ENCODE data around the gene MAPKAPK2.

The MAPKAPK2 gene

DNA sequence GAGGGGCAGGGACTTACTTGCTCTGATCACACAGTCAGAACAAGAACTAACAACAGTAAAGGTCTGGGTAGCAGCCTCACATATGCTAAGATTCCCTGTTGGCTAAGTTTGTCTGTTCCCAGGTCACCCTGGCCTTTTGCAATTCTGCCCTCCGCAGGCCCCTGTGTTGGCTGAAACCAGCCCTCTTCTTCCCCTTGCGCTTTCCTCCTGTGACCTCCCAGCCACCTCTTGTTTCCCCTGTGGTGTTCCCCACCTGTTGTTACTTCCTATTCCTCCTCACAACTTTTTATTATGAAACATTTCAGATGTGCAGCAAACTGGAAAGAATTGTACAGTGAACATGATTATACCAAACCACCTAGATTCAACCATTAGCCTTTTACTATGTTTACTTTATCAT lies 23.4 kb downstream of the MAPKAPK2 start:
- no peak for FAIRE-seq
- TF ChIP-seq, protein P1, sequence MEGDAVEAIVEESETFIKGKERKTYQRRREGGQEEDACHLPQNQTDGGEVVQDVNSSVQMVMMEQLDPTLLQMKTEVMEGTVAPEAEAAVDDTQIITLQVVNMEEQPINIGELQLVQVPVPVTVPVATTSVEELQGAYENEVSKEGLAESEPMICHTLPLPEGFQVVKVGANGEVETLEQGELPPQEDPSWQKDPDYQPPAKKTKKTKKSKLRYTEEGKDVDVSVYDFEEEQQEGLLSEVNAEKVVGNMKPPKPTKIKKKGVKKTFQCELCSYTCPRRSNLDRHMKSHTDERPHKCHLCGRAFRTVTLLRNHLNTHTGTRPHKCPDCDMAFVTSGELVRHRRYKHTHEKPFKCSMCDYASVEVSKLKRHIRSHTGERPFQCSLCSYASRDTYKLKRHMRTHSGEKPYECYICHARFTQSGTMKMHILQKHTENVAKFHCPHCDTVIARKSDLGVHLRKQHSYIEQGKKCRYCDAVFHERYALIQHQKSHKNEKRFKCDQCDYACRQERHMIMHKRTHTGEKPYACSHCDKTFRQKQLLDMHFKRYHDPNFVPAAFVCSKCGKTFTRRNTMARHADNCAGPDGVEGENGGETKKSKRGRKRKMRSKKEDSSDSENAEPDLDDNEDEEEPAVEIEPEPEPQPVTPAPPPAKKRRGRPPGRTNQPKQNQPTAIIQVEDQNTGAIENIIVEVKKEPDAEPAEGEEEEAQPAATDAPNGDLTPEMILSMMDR (IDR thresholded peaks at IDR 0.05; ENCODE audit: insufficient read depth, missing control alignments), result no peak

DNA sequence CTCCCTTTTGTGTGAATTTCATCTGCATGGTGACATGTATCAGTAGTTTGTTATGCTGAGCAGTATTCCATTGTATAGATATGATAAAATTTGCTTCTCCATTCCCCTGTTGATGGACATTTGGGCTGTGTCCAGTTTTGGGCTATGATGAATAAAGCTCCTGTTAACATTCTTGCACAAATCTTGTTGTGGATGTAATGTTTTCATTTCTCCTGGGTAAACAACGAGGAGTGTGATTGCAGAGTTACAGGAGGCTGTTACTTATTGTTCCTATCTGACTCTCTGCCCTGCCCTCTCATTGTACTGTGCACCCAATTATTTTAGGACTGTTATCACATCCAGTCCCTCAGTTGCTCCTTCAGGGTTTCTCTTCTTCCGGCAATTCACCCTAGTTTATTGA lies 24.2 kb downstream of the MAPKAPK2 start:
- TF ChIP-seq, protein P1 (IDR thresholded peaks at IDR 0.05; ENCODE audit: insufficient read depth, missing control alignments), result no peak
- no peak for FAIRE-seq
- DNase-seq (ENCODE audit: insufficient read length, low spot score), result no peak

More for the DNA sequence above, 23.4 kb downstream of the MAPKAPK2 start:
- no peak for DNase-seq (ENCODE audit: insufficient read length, low spot score)

DNA sequence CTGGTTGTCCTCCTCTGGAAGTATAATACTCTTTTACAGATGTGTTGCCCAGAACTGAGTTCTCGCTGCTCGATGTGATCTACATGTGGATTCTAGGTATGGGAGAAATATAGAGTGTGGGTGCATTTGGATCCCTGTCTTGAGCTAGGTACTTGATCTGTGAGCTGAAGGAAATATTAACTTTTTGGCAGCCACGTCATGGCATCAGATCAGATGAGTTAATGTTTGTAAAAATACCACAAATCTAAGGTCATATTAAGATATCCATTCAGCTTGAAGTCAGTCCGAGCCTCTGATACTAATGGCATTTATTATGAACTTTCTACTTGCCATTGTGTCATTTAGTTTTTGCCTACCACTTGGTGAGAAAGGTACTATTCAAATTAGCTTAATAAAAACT lies 24.6 kb downstream of the MAPKAPK2 start:
- no peak for FAIRE-seq
- TF ChIP-seq, protein P1 (IDR thresholded peaks at IDR 0.05; ENCODE audit: insufficient read depth, missing control alignments), result no peak

DNA sequence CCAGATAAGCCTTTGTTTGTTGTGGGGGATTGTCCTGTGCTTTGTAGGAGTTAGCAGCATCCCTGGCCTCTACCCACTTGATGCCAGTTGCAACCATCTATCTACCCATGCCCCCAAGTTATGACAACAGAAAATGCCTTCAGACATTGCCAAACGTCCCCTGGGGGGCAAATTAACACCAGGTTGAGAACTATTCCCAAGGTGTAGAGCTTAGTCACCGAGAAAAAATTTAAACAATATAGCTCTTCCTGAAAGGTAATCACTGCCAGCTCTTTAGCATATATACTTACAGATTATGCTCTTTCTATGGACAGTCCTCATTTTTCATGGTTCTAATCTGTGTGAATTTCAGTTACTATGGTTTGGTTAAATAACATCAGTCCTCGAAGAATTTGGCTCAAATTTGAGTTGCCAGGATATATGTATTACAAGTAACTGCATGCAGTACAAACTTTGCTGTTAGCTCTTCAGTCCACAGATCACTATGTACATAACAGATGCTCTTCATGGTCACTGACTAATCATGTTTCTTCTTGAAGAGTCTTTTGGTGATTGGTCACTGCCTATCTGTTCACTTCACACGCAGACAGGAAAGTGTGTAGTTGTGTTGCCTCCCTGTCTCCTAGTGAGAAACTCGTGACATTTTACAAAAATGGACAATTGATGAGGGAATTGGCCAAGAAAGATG lies 25.2 kb downstream of the MAPKAPK2 start:
- TF ChIP-seq, protein P1 (IDR thresholded peaks at IDR 0.05; ENCODE audit: insufficient read depth, missing control alignments), result no peak
- DNase-seq (ENCODE audit: insufficient read length, low spot score) (no peak), FAIRE-seq (no peak)

More for the DNA sequence above, 24.6 kb downstream of the MAPKAPK2 start:
- DNase-seq (ENCODE audit: insufficient read length, low spot score), result no peak

DNA sequence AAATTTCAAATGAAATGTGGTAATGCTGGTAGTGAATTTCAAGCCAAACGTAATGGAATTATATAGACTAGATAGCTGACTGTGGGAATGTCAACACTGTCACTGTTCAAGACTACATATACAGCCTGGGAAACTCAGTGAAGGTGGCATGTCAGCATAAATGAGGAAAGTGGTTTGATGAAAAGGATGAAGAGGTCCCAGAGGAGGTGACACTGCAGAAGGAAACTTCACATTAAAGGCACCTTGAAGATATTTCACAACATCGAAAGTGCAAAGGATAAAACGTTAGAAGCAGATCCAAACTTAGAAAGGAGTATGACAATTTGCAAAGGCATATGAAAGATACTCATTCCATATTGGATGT lies 25.7 kb downstream of the MAPKAPK2 start:
- no peak for FAIRE-seq
- DNase-seq (ENCODE audit: insufficient read length, low spot score), result no peak
- TF ChIP-seq, protein P1 (IDR thresholded peaks at IDR 0.05; ENCODE audit: insufficient read depth, missing control alignments), result no peak

DNA sequence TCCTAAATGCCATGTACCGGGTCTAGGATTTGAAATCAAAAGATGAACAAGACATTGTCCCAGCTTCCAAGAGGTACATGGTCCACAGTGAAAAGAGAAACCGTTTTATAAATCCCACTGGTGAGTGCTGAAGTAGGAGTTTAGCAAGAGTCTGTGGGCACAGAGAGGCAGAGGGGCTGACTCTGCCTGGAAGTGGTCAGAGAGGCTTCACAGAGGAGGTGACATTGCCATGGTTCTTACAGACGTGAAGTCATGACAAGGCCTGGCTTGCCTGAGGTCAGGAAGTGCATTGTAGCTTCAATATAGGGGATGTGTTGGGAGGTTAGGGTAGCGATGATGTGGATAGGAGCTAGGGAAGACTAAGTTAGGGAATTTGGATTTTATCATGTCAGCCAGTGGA lies 28.4 kb downstream of the MAPKAPK2 start:
- FAIRE-seq, result no peak
- DNase-seq (ENCODE audit: insufficient read length, low spot score), result no peak
- TF ChIP-seq, protein P1 (IDR thresholded peaks at IDR 0.05; ENCODE audit: insufficient read depth, missing control alignments), result no peak

DNA sequence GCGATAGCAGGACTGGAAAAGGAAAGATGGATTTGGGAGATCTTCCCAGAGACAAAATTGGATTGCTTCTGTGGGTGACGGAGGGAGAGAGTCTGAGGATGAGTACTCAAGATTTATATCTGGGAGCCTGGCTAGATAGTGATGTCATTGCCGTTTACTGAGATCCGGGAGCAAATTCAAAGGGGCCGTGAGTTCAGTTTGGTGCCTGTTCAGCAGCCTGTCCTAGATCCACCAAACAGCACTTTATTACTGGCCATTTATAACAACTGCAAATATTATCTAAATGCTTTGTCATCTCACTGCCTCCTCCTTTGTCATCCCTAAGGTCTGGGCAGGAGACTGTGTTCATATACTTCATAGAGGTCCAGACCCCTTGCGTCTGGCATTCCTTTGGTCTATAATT lies 29.2 kb downstream of the MAPKAPK2 start:
- TF ChIP-seq, protein P1 (IDR thresholded peaks at IDR 0.05; ENCODE audit: insufficient read depth, missing control alignments), result no peak
- DNase-seq (ENCODE audit: insufficient read length, low spot score), result no peak
- no peak for FAIRE-seq

Measured in D721Med (cell line).